Fibroblast of lung (primary cell): ENCODE data around the gene IMPDH1. TPM values are rescaled to one million over a fixed set of nuclear protein-coding genes. Genes with fewer than 3 reads are reported as not detected.

Experiments used
- DNase-seq, 2 donors: peaks; one replicate each; pipeline versions ENCODE4 v3.0.0 to v3.0.0-alpha.2; 2010; ENCODE audit warnings: low read depth in 2 of 2
- H2AFZ ChIP-seq: 2 replicates; pipeline ENCODE4 v1.5.1; 2012; ENCODE audit warnings: low read length, control low read depth, inconsistent platforms
- H3K27ac ChIP-seq: 2 replicates; pipeline ENCODE4 v1.5.1; 2011; ENCODE audit warnings: low read length, control low read depth; ENCODE audit not compliant: insufficient read depth
- H3K27me3 ChIP-seq: 2 replicates; pipeline ENCODE4 v1.5.1; 2011; ENCODE audit warnings: mild to moderate bottlenecking, low read length; ENCODE audit not compliant: control insufficient read depth, insufficient read depth
- H3K36me3 ChIP-seq: 2 replicates; pipeline ENCODE4 v1.5.1; 2011; ENCODE audit warnings: low read length; ENCODE audit not compliant: control insufficient read depth, insufficient read depth
- H3K4me1 ChIP-seq: 2 replicates; pipeline ENCODE4 v1.5.1; 2011; ENCODE audit warnings: low read length; ENCODE audit not compliant: control insufficient read depth, insufficient read depth; ENCODE audit errors: extremely low read depth
- H3K4me2 ChIP-seq: 2 replicates; pipeline ENCODE4 v1.5.1; 2011; ENCODE audit warnings: low read length, control low read depth; ENCODE audit not compliant: insufficient read depth; ENCODE audit errors: extremely low read depth
- H3K4me3 ChIP-seq, 4 experiments: fragments of 200-600 bp in 1 of 4; sonication (generic) in 1 of 4; replicated peaks in 1 of 4; 2 replicates each; pipeline ENCODE4 v1.5.1; 2011 to 2016; ENCODE audit warnings: low read length in 4 of 4, low read depth in 3 of 4, mild to moderate bottlenecking in 3 of 4, control low read depth in 2 of 4, inconsistent platforms in 1 of 4, mixed read lengths in 1 of 4; ENCODE audit not compliant: insufficient read depth in 1 of 4; ENCODE audit errors: control extremely low read depth in 1 of 4
- H3K79me2 ChIP-seq: 2 replicates; pipeline ENCODE4 v1.5.1; 2012; ENCODE audit warnings: mild to moderate bottlenecking, low read length, inconsistent platforms; ENCODE audit not compliant: control insufficient read depth, insufficient read depth
- H3K9ac ChIP-seq: 2 replicates; pipeline ENCODE4 v1.5.1; 2011; ENCODE audit warnings: mild to moderate bottlenecking, low read length, control low read depth; ENCODE audit not compliant: insufficient read depth
- H3K9me3 ChIP-seq: 2 replicates; pipeline ENCODE4 v1.5.1; 2012; ENCODE audit warnings: low read depth, low read length; ENCODE audit not compliant: control insufficient read depth, insufficient read depth
- H4K20me1 ChIP-seq: 2 replicates; pipeline ENCODE4 v1.5.1; 2011; ENCODE audit warnings: low read length; ENCODE audit not compliant: control insufficient read depth, insufficient read depth; ENCODE audit errors: extremely low read depth
- CTCF ChIP-seq, 2 donors: IDR thresholded peaks in 1 of 2; conservative IDR thresholded peaks in 1 of 2; 1 replicate in 1 of 2; 2 replicates in 1 of 2; pipeline ENCODE4 v1.5.1; 2011 to 2012; ENCODE audit warnings: low read length in 2 of 2, control low read depth in 1 of 2, inconsistent platforms in 1 of 2, low read depth in 1 of 2, mild to moderate bottlenecking in 1 of 2
- EZH2 ChIP-seq: IDR thresholded peaks from 2 replicates; pipeline ENCODE4 v1.5.1; 2012; ENCODE audit warnings: low read length, control low read depth, mild to moderate bottlenecking; ENCODE audit errors: missing control alignments
- polyA plus RNA-seq, 2 donors: library from polyadenylated mRNA; depleted of rRNA in 1 of 2; stranded (reverse) in 1 of 2; unstranded in 1 of 2; fragments of >200 nt; gene quantifications; 2 replicates each; pipeline ENCODE4 v1.2.1, GENCODE V29; 2011 to 2012; ENCODE audit warnings: missing spikeins in 1 of 2
- total RNA-seq: library from RNA; depleted of rRNA; stranded (reverse); fragments of >200 nt; gene quantifications from 2 replicates; pipeline ENCODE4 v1.2.1, GENCODE V29; 2014

The IMPDH1 gene
- total and polyA plus RNA-seq, 2 donors (not counting 1 experiment from before 2014, with no cell fraction given) = 30.2 to 56.5 TPM

GRCh38 chr7:128420773-128421172 lies 11.0 kb upstream of the IMPDH1 start:
- H2AFZ ChIP-seq = no peak overlapping the region
- no peak for TF ChIP-seq CTCF (conservative IDR thresholded peaks at IDR 0.05 in 1 of 2, IDR thresholded peaks at IDR 0.05 in 1 of 2; ENCODE audit: low read depth in 1 of 2, low read length in 2 of 2)
- no peak for TF ChIP-seq EZH2
- H3K9ac ChIP-seq = no peak overlapping the region
- H3K4me2 ChIP-seq = no peak overlapping the region
- H3K27me3 ChIP-seq = no peaks in the 10 kb centered on the region
- no peaks in the 10 kb centered on the region for H3K9me3 ChIP-seq
- H3K79me2 ChIP-seq = no peaks in the 10 kb centered on the region
- no peak overlapping the region for H3K27ac ChIP-seq
- H3K4me1 ChIP-seq = no peaks in the 10 kb centered on the region
- H3K36me3 ChIP-seq = no peaks in the 10 kb centered on the region
- DNase-seq = no peak
- no peak overlapping the region for H3K4me3 ChIP-seq
- H4K20me1 ChIP-seq = no peaks in the 10 kb centered on the region

GRCh38 chr7:128419257-128419656 lies 9.5 kb upstream of the IMPDH1 start:
- H3K9me3 ChIP-seq = no peaks in the 10 kb centered on the region
- DNase-seq = no peak
- TF ChIP-seq EZH2 = no peak
- TF ChIP-seq CTCF (conservative IDR thresholded peaks at IDR 0.05 in 1 of 2, IDR thresholded peaks at IDR 0.05 in 1 of 2; ENCODE audit: low read depth in 1 of 2, low read length in 2 of 2) = no peak

GRCh38 chr7:128417071-128417470 lies 7.3 kb upstream of the IMPDH1 start:
- no peak overlapping the region for H2AFZ ChIP-seq
- H3K4me1 ChIP-seq = no peaks in the 10 kb centered on the region
- no peaks in the 10 kb centered on the region for H3K79me2 ChIP-seq
- no peak overlapping the region for H3K27ac ChIP-seq
- no peak overlapping the region for H3K4me2 ChIP-seq
- no peak overlapping the region for H3K9ac ChIP-seq
- H3K9me3 ChIP-seq = no peaks in the 10 kb centered on the region
- H3K27me3 ChIP-seq = no peaks in the 10 kb centered on the region
- H4K20me1 ChIP-seq = no peaks in the 10 kb centered on the region
- no peaks in the 10 kb centered on the region for H3K36me3 ChIP-seq
- DNase-seq = no peak
- TF ChIP-seq CTCF (conservative IDR thresholded peaks at IDR 0.05 in 1 of 2, IDR thresholded peaks at IDR 0.05 in 1 of 2; ENCODE audit: low read depth in 1 of 2, low read length in 2 of 2) (no peak), EZH2 (no peak)
- H3K4me3 ChIP-seq = no peak overlapping the region

More at GRCh38 chr7:128419257-128419656, 9.5 kb upstream of the IMPDH1 start:
- no peak overlapping the region for H3K4me3 ChIP-seq
- no peaks in the 10 kb centered on the region for H4K20me1 ChIP-seq
- no peak overlapping the region for H2AFZ ChIP-seq
- H3K27me3 ChIP-seq = no peaks in the 10 kb centered on the region
- H3K9ac ChIP-seq = no peak overlapping the region
- H3K27ac ChIP-seq = no peak overlapping the region
- no peak overlapping the region for H3K4me2 ChIP-seq
- no peaks in the 10 kb centered on the region for H3K36me3 ChIP-seq
- H3K4me1 ChIP-seq = no peaks in the 10 kb centered on the region
- no peaks in the 10 kb centered on the region for H3K79me2 ChIP-seq
